Osteoblast (primary cell): Measurements from ENCODE around the gene CCNY. TPM values are rescaled to one million over a fixed set of nuclear protein-coding genes. Genes with fewer than 3 reads are reported as not detected.

ENCODE experiments used
- DNase-seq: peaks from one replicate; pipeline ENCODE4 v3.0.0; 2011; ENCODE audit warnings: low spot score, mixed read lengths; ENCODE audit not compliant: insufficient read length; ENCODE audit errors: missing footprints
- H2AFZ ChIP-seq: 2 replicates; pipeline ENCODE4 v1.6.0; 2011; ENCODE audit warnings: mild to moderate bottlenecking, low read length
- H3K27ac ChIP-seq: 2 replicates; pipeline ENCODE4 v1.5.1; 2011; ENCODE audit warnings: mild to moderate bottlenecking, low read depth, low read length, moderate library complexity
- H3K27me3 ChIP-seq: 2 replicates; pipeline ENCODE4 v1.6.0; 2012; ENCODE audit warnings: mild to moderate bottlenecking, control low read depth, inconsistent platforms, low read length, moderate library complexity; ENCODE audit not compliant: insufficient read depth
- H3K36me3 ChIP-seq: 2 replicates; pipeline ENCODE4 v1.5.1; 2011; ENCODE audit warnings: mild to moderate bottlenecking, low read length, control low read depth, moderate library complexity; ENCODE audit not compliant: insufficient read depth
- H3K4me1 ChIP-seq: 2 replicates; pipeline ENCODE4 v1.5.1; 2011; ENCODE audit warnings: mild to moderate bottlenecking, low read length, control low read depth, moderate library complexity; ENCODE audit not compliant: insufficient read depth
- H3K4me2 ChIP-seq: 2 replicates; pipeline ENCODE4 v1.6.0; 2011; ENCODE audit warnings: mild to moderate bottlenecking, low read length; ENCODE audit not compliant: insufficient read depth
- H3K4me3 ChIP-seq: fragments of 200-600 bp; sonication (generic); 3 replicates; pipeline ENCODE4 v1.5.1; 2012; ENCODE audit warnings: mild to moderate bottlenecking, low read length, inconsistent platforms; ENCODE audit not compliant: insufficient read depth
- H3K79me2 ChIP-seq: 2 replicates; pipeline ENCODE4 v1.6.0; 2012; ENCODE audit warnings: mild to moderate bottlenecking, low read length, control low read depth, inconsistent platforms; ENCODE audit not compliant: insufficient read depth
- H3K9me3 ChIP-seq: 2 replicates; pipeline ENCODE4 v1.5.1; 2011; ENCODE audit warnings: low read depth, low read length, control low read depth
- H4K20me1 ChIP-seq: 2 replicates; pipeline ENCODE4 v1.6.0; 2012; ENCODE audit warnings: mild to moderate bottlenecking, low read length, control low read depth; ENCODE audit not compliant: insufficient read depth
- CTCF ChIP-seq: IDR thresholded peaks from 2 replicates; pipeline ENCODE4 v1.5.1; 2011; ENCODE audit warnings: mild to moderate bottlenecking, low read depth, low read length, moderate library complexity; ENCODE audit errors: extremely low read depth
- total RNA-seq: library from RNA; depleted of rRNA; stranded (reverse); fragments of >200 nt; gene quantifications from 2 replicates; pipeline ENCODE4 v1.2.3, GENCODE V29; 2012

The CCNY gene
- total RNA-seq, 1 donor, result 53.2 TPM

- no peak overlapping the region for H3K4me2 ChIP-seq
- H3K4me3 ChIP-seq, result no peak overlapping the region
- no peaks in the 10 kb centered on the region for H4K20me1 ChIP-seq
- TF ChIP-seq CTCF, result peak; percentile 44
- no peak for DNase-seq
- no peaks in the 10 kb centered on the region for H3K79me2 ChIP-seq
- peaks cover 10% of the 10 kb centered on the region for H3K27me3 ChIP-seq
- no peak overlapping the region for H3K27ac ChIP-seq
- H3K36me3 ChIP-seq, result no peaks in the 10 kb centered on the region
- no peaks in the 10 kb centered on the region for H3K9me3 ChIP-seq
- no peak overlapping the region for H2AFZ ChIP-seq
- H3K4me1 ChIP-seq, result no peaks in the 10 kb centered on the region
These were observed 263.9 kb downstream of the CCNY start for GRCh38 chr10:35600193-35600592.

DNA sequence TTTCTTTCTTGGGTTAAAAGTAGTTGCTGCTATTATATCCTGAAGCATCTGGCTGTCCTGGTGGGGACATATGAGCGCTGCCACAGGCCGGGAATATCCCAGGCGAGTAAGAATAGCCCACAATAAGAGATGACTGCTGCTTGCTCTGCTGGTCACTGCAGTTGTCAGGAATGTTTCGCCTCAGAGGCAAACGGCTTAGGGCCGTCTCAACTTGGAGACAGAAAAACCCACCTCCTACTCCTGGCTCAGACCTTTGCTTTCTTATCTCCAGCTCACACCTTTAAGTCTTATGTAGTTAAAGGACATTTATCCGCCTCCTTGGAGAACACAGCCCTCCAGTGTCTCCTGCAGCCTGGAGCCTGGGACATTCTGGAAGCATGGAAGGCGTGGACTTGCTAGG is 268.9 kb downstream of the CCNY start, which contains the start of gene GJD4:
Gene GJD4 (plus strand): TSS at position 151 of the 400 bp plus-strand sequence. CDS start 227 bp downstream, at position 378.
- TF ChIP-seq CTCF, result no peak
- Histone ChIP-seq H3K4me3 (no peak within 1 kb of the TSS), H3K4me2 (no peak within 1 kb of the TSS), H2AFZ (no peak within 1 kb of the TSS), H3K9me3 (no peaks in the 10 kb centered on the region), H3K79me2 (no peaks in the 10 kb centered on the region), H4K20me1 (no peaks in the 10 kb centered on the region), H3K27ac (no peak within 1 kb of the TSS), H3K36me3 (no peaks in the 10 kb centered on the region), H3K4me1 (peaks cover 18% of the 10 kb centered on the region), H3K27me3 (peaks cover 14% of the 10 kb centered on the region)
- no peak for DNase-seq

- DNase-seq, result peak; percentile 80
- H3K4me2 ChIP-seq, result peak overlapping the region; percentile 74
These were observed 270.1 kb downstream of the CCNY start for GRCh38 chr10:35606430-35606829.

More at GRCh38 chr10:35606430-35606829, 270.1 kb downstream of the CCNY start:
- H3K9me3 ChIP-seq, result no peaks in the 10 kb centered on the region
- TF ChIP-seq CTCF, result no peak
- H3K79me2 ChIP-seq, result no peaks in the 10 kb centered on the region
- peak overlapping the region; percentile 37 for H3K27ac ChIP-seq
- no peaks in the 10 kb centered on the region for H3K36me3 ChIP-seq
- no peak overlapping the region for H3K4me3 ChIP-seq
- H2AFZ ChIP-seq, result peak overlapping the region; percentile 15
- H3K4me1 ChIP-seq, result peaks cover 18% of the 10 kb centered on the region
- H3K27me3 ChIP-seq, result peaks cover 13% of the 10 kb centered on the region
- H4K20me1 ChIP-seq, result no peaks in the 10 kb centered on the region
